SIG-M5 treated with dmso at 0.1 percent for 504 hours (cell line): Measurements from ENCODE around the gene NUP210.

Source experiments
- DNase-seq: peaks from one replicate; lab custom pipeline; 2025; ENCODE audit not compliant: unreplicated experiment; lab: John Stamatoyannopoulos, UW

NUP210 gene

DNA sequence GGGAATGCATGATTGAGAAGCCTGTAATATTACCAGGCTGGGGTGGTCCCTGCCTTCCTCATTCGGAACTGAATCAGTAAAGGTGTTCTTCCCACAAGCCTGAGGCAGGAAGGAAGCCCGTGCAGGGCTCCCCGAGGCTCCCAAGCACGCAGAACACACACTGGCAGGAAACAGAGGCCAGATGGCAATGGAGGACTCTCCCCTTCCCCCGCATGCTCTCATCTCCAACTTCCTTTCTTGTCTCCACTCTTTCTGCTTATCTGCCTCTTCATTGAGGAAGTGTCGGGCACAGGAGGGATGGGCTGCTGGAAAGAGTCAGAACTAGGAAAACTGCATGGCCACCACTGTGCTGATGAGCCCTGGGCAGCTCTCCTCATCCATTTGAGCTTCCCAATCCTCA, 123.5 kb downstream of the NUP210 start:
- peak; percentile 47 for DNase-seq

DNA sequence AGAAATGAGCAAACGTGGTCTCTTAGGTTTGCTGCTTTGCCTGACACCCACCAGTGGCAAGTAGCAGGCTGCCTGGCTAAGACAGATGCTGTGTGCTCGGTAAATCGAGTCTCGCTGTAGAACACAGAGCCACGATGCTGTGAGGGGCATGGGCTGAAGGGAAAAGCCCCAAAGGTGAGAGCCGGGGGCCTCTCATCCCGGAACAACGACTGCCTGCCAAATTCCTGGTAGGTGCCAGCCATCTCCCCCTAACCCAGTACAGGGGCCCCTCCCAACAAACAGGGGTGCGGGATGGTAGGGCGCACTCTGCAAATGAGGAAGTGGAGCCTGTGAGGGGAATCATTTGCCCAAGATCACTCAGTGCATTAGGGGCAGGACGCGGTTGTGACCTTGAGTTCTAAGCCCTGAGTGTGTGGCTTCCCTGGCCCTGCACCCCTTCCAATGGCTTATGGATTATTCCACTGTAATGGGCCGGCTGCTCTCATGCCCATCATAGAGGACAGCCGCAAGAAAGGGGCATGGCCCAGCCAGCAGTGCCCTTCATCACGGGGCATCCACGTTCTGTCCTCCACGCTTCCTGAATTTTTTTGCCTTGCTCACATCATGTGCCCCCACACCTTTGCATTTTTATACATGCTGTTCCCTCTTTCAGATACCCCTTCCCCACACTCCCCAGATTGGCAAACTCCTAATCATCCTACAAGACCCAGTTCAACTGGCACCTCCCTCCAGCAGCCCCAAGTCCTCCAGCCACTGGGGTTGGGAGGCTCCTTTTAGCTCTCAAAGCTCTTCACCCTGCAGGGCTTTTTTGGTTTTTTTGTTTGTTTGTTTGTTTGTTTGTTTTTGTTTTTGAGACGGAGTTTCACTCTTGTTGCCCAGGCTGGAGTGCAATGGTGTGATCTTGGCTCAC, 125.4 kb downstream of the NUP210 start:
- DNase-seq, result peak; percentile 25

DNA sequence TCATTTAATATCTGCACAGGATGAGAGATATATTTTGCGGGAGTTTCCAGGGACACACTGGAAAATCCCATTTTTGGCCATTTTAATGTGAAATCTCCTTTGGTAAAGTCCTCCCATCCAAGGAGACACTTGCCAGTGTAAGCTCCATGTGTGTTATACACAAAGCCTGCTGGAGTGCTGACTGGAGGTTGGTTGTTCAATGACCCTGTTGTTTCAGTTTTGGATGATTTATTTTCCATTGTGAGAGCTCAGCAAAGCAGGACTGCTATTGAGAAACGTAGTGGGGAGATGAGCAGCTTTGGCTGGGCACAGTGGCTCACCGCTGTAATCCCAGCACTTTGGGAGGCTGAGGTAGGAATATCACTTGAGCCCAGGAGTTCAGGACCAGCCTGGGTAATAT, 127.7 kb downstream of the NUP210 start:
- DNase-seq, result no peak

DNA sequence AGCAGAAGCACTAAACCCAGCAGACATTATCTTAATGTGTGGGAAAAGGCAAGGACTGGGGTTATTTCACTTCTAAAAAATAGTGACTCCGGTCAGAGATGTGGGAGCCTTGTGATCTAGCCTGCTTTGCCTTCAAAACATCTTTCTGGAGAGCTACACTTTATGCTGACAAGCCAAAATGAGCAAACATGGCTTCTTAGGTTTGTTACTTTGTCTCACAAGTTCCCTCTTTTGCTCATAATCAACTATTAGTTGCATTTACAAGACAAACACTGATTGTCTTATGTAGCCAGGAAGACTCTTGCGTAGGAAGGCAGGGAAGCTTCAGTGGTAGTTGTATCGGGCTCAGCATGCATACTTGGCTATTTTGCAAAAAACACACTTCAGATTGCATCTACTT, 129.2 kb downstream of the NUP210 start:
- no peak for DNase-seq

DNA sequence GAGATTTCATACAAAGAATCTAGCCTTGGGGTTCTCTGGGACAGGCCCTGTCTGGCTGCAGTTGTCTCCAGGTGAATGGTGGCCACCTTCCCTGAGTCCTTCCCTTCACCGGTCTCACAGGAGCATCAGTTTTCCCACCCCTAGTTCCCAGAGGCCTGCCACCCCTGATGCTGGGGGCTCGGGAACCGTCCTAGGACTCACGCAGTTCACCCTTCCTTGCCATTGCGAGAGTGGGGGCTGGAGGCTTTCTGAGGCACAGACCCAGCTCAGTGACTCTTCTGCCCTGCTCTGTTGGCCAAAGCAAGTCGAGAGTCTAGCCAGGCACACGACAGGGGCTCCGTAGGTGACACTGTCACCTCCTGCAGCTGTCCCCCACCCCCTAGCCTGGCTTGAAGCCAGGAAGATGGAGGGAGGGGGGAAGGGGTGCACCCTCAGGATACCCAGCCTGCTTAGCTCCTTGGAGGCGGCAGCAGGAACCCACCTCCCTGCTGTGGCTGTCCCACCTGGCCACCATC, 130.3 kb downstream of the NUP210 start:
- no peak for DNase-seq

DNA sequence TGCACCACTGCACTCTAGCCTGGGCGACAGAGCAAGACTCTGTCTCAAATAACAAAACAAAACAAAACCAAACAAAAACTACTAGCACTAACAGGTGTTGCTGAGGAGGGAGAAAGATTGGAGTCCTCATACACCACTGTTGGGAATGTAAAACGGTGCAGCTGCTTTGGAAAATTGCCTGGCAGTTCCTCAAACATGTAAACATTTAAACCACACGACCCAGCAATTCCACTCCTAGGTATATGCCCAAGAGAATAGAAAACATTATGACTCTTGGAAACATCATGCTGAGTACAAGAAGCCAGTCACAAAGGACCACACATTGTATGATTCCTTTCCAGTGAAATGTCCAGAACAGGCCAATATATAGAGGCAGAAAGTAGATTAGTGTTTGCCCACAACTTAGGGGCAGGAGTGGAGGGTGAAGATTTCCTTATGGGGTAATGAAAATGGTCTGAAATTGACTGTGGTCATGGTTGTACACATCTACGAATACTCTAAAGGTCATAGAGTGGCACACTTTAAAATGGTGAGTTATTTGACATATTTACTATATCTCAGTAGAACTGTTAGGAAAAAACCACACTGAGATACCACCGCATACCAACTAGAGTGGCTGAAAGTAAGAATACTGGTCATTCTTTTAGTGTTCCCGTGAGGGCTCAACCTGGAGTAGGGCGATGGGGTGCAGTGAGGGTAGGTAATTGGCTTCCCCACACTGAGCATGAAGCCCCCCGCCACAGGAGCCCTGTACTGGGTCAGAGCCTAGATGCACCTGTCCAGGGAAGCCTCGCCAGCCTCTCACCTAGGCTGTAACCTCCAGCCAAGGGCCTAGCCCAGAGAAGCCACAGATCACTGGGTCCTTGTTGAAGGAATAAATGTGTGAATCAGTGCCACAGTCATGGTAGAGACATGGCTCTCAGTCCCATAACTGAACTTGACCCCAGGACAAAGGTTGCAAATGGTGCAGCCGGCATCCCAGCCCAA, 131.1 kb downstream of the NUP210 start:
- no peak for DNase-seq

DNA sequence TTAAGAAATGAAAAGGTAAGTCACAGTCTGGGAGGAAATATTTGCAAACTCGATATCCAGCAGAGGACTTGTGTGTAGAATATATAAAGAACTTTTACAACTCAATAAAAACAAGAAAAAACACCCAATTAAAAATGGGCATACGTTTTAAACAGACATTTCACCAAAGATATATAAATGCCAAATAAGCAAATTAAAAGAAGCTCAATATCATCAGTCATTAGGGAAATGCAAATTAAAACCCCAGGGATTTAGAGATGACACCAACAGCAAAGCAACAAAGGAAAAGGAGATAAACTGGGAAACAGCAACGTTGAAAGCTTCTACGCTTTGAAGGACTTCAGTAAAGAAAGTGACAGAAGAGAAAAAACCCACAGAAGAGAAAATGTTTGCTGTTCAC, 132.3 kb downstream of the NUP210 start:
- no peak for DNase-seq

DNA sequence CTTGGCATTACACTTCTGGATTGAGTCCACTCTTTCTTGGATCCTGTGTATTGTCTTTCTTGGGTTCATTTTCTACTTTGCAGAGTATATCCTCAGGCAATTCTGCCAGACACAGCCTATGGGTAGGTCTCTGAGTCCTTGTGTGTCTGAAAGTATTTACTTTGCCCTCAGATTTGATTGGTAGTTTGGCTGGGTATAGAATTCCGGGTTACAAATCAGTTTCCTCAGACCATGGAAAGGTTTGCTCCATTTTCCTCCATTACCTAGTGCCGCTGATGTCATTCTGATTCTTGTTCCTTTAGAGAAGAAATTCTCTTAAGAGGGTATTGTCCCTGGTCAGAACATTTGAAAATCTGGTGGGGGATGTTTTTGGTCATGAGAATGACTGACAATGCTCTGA, 133.2 kb downstream of the NUP210 start:
- no peak for DNase-seq

DNA sequence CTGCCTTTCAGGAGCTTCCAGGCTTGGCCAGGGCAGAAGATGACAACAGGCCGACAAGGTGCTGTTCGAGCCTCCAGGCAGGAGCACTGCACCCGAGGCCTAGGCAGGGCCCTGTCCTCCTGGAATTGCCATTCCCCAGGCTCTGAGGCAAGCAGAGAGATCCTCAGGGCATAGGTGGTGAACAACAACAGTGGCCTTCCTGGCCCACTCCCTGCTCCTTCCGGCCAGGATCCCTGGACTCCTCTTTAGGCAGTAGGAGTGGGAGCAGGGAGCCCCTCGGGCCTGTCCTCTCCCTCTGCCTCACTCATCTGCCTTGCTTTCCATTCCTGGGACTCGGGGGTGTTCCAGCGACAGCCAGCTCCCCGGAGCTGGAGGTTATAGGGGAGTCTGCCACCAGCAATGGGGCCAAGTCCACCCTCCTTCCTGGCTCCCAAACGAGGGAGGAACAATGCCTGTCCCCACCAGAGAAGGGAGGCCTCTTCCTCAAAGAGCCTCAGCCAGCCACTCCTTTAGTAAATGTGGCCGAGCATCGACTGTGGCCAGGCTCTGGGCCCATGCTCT, 135.0 kb downstream of the NUP210 start:
- DNase-seq, result no peak

DNA sequence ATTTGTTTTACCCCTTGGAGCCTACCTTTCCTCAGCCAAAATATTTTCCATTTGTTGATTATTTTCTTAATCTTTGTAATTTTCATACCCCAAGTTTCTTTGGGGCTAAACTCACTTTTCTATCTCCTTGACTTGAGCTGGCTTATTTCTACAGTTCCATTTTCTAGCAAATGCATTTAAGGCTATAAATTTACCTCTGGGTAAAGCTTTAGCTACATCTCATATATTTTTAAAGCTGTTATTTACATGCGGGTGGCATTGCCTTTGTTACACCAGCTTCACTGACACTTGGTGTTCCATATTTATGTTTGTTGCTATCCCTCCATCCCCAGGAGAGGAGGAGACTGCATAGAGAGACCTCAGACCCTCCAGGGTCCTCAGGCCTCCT, 136.3 kb downstream of the NUP210 start:
- DNase-seq, result no peak

DNA sequence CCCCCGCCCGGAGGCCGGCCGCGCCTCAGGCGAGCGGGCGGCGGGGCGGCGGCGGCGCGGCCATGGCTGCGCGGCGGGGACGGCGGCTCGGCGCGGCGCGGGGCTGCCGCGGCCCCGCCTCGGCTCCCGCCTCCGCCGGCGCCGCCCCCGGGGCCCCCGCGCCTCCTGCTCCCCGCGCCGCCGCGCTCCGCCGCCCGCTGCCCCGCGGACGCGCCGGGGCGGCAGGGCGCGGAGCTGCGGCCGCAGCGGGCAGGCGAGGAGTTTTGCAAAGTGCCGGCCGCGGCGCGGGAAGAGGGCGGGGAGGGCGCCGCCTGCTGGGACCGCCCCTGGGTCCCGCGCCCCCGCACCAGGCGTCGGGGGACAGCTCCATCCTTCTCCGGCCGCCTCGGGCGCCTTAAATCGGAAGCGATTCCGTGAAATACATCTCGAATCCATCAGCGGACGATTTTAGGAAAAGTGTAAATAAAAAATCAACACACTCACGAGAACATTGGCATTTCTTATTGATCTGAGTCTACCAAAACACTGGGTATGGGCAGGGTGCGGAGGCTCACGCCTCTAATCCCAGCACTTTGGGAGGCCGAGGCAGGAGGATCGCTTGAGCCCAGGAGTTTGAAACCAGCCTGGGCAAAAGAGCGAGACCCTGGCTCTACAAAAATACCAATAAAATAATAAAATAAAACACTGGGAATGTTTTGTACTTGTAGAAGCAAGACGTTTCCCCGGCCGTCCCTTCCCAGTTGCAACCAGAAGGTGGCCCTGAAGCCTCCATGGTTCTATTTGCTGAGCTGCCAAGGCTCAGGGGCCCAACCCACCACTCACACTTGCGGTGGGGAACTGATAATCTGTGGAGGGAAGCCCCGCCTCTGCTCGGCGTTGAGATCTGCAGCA, 136.9 kb downstream of the NUP210 start:
- DNase-seq, result no peak

DNA sequence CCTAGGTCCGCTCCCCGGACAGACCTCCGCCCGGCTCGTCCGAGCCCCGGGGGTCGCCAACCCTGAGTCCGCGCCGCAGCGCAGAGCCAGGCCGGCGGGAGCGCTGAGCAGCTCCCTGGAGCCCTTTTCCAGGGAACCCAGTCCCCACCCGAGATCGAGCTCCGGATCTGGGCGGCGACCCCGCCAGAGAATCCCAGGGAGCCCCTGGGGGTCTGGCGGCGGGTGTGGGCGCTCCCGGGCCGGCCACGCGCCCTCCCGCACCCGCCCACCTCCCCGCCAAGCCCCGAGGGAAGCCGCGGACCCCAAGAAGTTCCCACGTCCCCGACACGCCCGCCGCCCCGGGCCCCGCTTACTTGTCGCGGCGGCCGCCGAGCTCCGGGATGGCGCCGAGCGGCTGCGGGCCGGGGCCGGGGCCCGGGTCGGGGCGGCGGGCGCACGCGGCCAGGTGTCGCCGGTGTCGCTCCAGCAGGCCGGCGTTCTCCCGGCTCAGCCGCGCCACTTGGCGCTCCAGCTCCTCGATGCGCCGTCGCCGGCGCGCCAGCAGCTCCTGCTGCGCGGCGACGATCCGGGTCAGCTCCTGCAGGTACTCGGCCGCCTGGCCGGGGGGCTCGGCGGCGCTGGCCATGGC, 137.7 kb downstream of the NUP210 start:
- no peak for DNase-seq

DNA sequence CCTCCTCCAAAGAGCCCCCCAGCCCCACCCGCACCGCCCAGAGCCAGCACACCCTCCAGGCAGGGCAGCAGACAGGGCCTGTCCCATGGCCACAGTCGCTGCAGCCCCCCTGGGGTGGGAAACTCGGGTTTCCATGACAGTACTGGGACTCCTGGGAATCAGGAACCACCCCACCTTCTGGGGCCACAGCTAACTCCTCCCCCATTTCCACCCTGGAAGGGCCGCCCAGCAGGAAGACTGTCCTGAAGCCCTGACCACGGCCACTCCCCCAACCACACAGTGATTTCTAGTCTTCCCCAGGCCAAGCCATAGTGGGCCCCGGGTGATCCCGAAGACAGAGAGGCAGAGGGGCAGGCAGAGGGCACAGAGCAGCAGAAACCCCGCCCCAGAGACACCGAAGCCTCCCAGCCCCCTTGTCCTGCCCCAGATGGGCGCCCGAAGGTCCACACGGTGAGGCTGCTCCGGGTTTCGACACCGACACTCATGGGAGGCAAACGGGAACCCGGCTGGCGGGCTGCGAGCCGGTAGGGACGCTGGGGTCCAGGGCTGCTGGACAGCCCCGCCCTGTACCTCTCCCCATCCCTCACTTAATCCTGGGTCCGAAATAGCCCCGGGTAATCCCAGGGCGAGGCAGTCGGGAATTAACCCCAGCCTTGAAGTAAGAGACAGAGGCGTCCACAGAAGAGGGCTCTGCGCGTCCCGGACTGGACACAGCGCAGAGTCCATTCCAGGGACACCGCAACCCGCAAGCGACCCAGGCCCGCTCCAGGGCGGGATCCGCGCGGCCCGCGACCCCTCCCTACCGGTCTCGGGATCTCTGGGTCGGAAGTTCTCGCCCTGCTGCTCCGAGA, 138.4 kb downstream of the NUP210 start:
- DNase-seq, result no peak

DNA sequence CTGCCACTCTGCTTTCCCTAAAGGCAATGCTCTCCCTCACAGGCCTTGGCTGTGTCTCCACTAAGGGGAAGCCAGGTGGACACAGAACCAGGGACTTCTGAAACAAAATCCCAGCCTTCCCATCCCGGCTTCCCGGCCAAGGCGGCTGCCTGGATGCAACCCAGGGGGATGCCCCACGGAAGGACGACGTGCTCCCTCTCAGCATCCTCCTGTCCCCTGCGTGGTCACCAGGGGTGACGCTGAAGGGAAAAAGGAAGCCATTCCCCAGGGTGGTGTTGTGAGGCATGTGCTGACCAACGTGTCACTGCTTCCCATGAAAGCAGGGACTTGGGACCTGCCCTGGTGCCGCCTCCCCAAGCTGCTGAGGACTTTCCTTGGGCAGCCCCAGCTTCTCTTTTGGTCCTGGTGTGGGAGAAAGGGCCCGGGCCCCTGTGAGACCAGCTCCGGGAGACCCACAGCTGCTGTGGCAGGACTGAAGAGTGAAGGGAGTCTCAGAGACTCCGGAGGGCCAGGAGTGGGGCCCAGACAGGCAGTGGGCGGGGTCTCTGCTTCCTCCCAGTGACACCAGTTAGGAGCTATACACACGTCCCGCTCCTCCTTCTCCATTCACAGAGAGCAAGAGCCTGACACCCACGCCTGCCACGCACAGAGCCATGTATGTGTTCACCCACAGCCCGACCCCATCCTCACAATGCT, 139.2 kb downstream of the NUP210 start:
- peak; percentile 33 for DNase-seq

DNA sequence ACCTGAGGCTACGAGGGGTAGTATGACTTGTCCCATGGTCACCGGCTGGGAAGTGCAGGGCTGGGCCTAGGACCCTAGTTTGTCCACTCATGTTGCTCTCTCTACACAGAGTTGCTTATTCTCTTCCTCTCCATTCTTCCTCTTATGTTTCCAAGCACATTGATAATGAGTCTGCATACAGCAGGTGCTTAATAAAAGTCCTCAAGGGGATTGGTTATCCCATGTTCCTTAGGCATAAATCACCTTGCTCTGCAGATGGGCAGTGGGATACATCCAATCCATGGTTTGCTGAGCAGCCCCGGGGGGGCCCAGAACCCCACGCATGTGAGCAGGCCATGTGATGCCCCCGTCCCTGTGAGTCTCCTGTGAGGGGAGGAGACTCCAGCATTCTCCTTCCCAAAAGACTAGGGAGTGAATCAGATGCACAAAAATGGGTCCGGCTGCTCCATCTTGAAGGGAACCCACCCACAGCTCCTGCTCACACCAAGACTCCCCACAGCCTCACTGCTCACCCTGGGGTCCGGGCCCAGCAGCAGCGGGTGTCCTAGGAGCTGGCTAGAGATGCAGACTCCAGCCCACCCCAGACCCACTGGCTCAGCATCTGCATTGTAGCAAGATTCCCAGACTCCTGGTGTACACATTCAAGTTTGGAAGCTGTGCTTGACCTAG, 139.9 kb downstream of the NUP210 start:
- DNase-seq, result no peak

DNA sequence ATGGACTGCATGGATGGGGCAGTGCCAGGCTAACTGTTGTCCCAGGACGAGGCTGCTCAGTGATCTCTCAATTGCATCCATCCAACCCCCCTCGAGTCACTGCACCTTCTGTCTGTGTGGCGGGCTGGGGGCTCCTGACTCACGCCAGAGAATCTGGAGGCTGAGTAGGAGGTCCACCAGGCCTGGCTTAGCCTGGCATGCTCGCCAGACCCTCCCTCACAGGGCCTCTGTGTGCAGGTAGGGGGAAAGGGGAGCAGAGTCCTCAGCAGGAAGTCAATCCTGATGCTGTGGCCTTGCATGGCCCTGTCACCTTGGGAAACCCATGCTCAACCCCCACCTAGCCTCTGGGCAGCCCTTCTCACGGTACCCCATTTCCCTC, 140.6 kb downstream of the NUP210 start:
- DNase-seq, result no peak

DNA sequence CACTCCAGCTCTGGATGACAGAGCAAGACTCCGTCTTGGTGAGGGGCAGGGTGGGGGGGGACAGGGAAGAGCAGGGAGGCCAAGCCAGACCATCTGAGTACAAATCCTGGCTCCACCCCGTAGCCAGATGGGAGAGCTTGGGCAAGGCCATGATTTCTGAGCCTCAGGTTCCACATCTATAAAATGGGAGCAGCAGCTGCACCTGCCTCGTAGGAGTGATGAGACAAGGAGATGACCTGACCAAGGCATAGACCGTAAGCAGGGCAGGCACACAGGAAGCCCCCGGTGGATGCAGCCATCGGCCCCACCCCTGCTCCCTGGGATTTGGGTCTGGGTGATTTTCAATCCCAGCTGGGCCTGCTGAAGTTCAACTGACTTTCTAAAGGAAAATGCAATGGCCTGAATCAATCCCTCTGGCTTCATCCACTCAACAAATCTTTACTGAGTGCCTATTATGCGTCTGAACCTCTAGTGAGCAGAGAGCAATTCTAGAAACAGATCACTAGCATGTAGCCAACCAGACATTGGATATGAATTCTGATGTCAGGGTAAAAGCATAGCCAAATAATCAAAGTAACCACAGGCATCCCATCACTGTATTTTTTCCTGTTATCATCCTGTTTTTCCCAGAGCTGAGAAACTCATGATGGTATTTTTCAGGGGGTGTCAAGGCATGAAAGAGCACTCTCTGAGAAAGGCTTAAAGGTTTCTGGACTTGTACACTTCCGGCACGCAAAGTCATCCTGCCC, 141.2 kb downstream of the NUP210 start:
- DNase-seq, result no peak
